Measurements from ENCODE around the gene S100PBP. TPM values are rescaled to one million over a fixed set of nuclear protein-coding genes. Genes with fewer than 3 reads are reported as not detected.

The S100PBP gene
- total and polyA plus RNA-seq, 2 of the 13 experiments (the other 11 are each of a cell fraction or from before 2014, with no cell fraction given): 20.4 to 26.1 TPM

GRCh38 chr1:32859915-32860314, 42.5 kb downstream of the S100PBP start (continued):
- TF ChIP-seq KDM2A (CRISPR knock-in tag; IDR thresholded peaks at IDR 0.05; ENCODE audit: borderline replicate concordance, low read depth): no peak

- Histone ChIP-seq H2AFZ (ENCODE audit: low read length) (no peak overlapping the region), H3K36me3 (replicated peaks in 1 of 2; ENCODE audit: control insufficient read depth in 1 of 2, insufficient read depth in 2 of 2, low read length in 2 of 2) (peaks cover 1 to 16% of the 10 kb centered on the region in 2 experiments; a peak in 3 of 5 replicates), H3K79me2 (ENCODE audit: insufficient read depth, low read length) (no peaks in the 10 kb centered on the region), H3K4me2 (ENCODE audit: low read depth, low read length) (no peak overlapping the region), H3K9ac (ENCODE audit: insufficient read depth, low read depth, low read length) (no peak overlapping the region), H3K9me3 (ENCODE audit: low read length) (no peaks in the 10 kb centered on the region), H3K27me3 (ENCODE audit: control insufficient read depth in 1 of 2, insufficient read depth in 2 of 2, low read length in 2 of 2) (no peaks in the 10 kb centered on the region), H3K4me1 (ENCODE audit: insufficient read depth, low read length) (no peaks in the 10 kb centered on the region), H3K4me3 (replicated peaks in 1 of 3; ENCODE audit: insufficient read depth in 1 of 3, low read depth in 2 of 3, low read length in 3 of 3) (no peak overlapping the region), H3K27ac (ENCODE audit: extremely low read length, insufficient read depth, low read length) (no peak overlapping the region), H4K20me1 (ENCODE audit: insufficient read depth, low read length) (no peaks in the 10 kb centered on the region)
- no peak for FAIRE-seq
- in situ Hi-C loops (cut with HindIII; ENCODE audit: extremely low pct_ligation_motif_present, low pct_unique_long_range_greater_than_20kb): no loop called here
- no peak for DNase-seq (ENCODE audit: low spot score)
- POLR2A ChIA-PET: no interaction called here
- intact Hi-C loops (cut with micrococcal nuclease; ENCODE audit: unreplicated experiment): no loop called here
- CTCF ChIA-PET (ENCODE audit: low intra/inter-chr PET ratio, low total read pairs): no interaction called here
- ATAC-seq: no peak
- BruUV-seq (replicated peaks): no TSS peak
- no peak for TF ChIP-seq ZGPAT (CRISPR knock-in tag; IDR thresholded peaks at IDR 0.05)
- TF ChIP-seq LBX2 (CRISPR knock-in tag; IDR thresholded peaks at IDR 0.05; ENCODE audit: borderline replicate concordance): no peak
- TF ChIP-seq MED8 (CRISPR knock-in tag; IDR thresholded peaks at IDR 0.05; ENCODE audit: insufficient replicate concordance): no peak
- no peak for TF ChIP-seq ZNF20 (CRISPR knock-in tag; IDR thresholded peaks at IDR 0.05)
- TF ChIP-seq ZFP41 (CRISPR knock-in tag; IDR thresholded peaks at IDR 0.05; ENCODE audit: borderline replicate concordance): no peak
- TF ChIP-seq ZBTB21 (CRISPR knock-in tag; IDR thresholded peaks at IDR 0.05): no peak
- TF ChIP-seq NAIF1 (CRISPR knock-in tag; IDR thresholded peaks at IDR 0.05; ENCODE audit: borderline replicate concordance): no peak
- TF ChIP-seq ATF3 (CRISPR knock-in tag; IDR thresholded peaks at IDR 0.05): no peak
- no peak for TF ChIP-seq ZKSCAN5 (CRISPR knock-in tag; IDR thresholded peaks at IDR 0.05)
- no peak for TF ChIP-seq EP300 (IDR thresholded peaks at IDR 0.05; ENCODE audit: low read depth in 2 of 2, low read length in 2 of 2)
- TF ChIP-seq EP300 (CRISPR knock-in tag; IDR thresholded peaks at IDR 0.05; ENCODE audit: borderline replicate concordance): no peak
- no peak for TF ChIP-seq TEF (CRISPR knock-in tag; IDR thresholded peaks at IDR 0.05)
- no peak for TF ChIP-seq DMTF1 (CRISPR knock-in tag; IDR thresholded peaks at IDR 0.05)
- no peak for TF ChIP-seq BRCA1 (CRISPR knock-in tag; IDR thresholded peaks at IDR 0.05)
Measured at GRCh38 chr1:32860566-32860965, 43.1 kb downstream of the S100PBP start.
